ENCODE data around the gene RBM19.
"Not testable (repeated sequence)": the region's sequence is repeated elsewhere in the genome, so short reads cannot be mapped to it uniquely, and the experiment has no call there.

RBM19 gene

DNA sequence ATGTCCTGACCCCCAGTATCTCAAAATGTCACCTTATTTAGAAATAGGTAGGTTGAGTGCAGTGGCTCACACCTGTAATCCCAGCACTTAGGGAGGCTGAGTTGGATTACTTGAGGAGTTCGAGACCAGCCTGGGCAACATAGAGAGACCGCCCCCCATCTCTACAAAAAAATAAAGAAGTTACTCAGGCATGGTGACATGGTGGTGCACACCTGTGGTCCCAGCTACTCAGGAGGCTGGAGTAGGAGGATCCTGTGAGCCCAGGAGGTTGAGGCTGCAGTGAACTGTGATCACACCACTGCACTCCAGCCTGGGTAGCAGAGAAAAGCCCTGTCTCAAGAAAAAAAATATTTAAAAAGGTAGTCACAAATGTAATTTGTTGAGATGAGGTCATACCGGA, 27.9 kb upstream of the RBM19 start:
- Histone ChIP-seq H4K20me1 (ENCODE audit: control insufficient read depth, insufficient read depth, low read depth, low read length) (no peaks in the 10 kb centered on the region), H3K4me2 (ENCODE audit: low read length) (no peak overlapping the region), H3K27me3 (ENCODE audit: control insufficient read depth, low read length) (peaks cover 10% of the 10 kb centered on the region), H3K36me3 (ENCODE audit: control insufficient read depth, low read length) (no peaks in the 10 kb centered on the region), H3K9me3 (ENCODE audit: control insufficient read depth, insufficient read depth, low read length) (no peaks in the 10 kb centered on the region), H3K27ac (ENCODE audit: low read depth, low read length) (no peak overlapping the region), H3K4me1 (ENCODE audit: control insufficient read depth, low read length) (no peaks in the 10 kb centered on the region), H3F3A (ENCODE audit: control insufficient read depth, insufficient read depth) (no peaks in the 10 kb centered on the region), H3K79me2 (ENCODE audit: control insufficient read depth, low read length) (no peaks in the 10 kb centered on the region), H3K9me2 (replicated peaks; ENCODE audit: control insufficient read depth, low read length) (no peaks in the 10 kb centered on the region), H3K4me3 (ENCODE audit: low read length) (no peak overlapping the region)
- TF ChIP-seq EZH2phosphoT487 (IDR thresholded peaks at IDR 0.05; ENCODE audit: borderline replicate concordance, low read length), result no peak

GRCh38 chr12:113992751-113993150, 26.6 kb upstream of the RBM19 start:
- not testable (repeated sequence) for H3K4me1 ChIP-seq (ENCODE audit: control insufficient read depth, low read length); H3K27ac ChIP-seq (ENCODE audit: low read depth, low read length); H3F3A ChIP-seq (ENCODE audit: control insufficient read depth, insufficient read depth); H3K4me2 ChIP-seq (ENCODE audit: low read length); H3K4me3 ChIP-seq (ENCODE audit: low read length); H3K79me2 ChIP-seq (ENCODE audit: control insufficient read depth, low read length); H3K27me3 ChIP-seq (ENCODE audit: control insufficient read depth, low read length); H4K20me1 ChIP-seq (ENCODE audit: control insufficient read depth, insufficient read depth, low read depth, low read length); H3K9me3 ChIP-seq (ENCODE audit: control insufficient read depth, insufficient read depth, low read length); H3K9me2 ChIP-seq (replicated peaks; ENCODE audit: control insufficient read depth, low read length); H3K36me3 ChIP-seq (ENCODE audit: control insufficient read depth, low read length)

DNA sequence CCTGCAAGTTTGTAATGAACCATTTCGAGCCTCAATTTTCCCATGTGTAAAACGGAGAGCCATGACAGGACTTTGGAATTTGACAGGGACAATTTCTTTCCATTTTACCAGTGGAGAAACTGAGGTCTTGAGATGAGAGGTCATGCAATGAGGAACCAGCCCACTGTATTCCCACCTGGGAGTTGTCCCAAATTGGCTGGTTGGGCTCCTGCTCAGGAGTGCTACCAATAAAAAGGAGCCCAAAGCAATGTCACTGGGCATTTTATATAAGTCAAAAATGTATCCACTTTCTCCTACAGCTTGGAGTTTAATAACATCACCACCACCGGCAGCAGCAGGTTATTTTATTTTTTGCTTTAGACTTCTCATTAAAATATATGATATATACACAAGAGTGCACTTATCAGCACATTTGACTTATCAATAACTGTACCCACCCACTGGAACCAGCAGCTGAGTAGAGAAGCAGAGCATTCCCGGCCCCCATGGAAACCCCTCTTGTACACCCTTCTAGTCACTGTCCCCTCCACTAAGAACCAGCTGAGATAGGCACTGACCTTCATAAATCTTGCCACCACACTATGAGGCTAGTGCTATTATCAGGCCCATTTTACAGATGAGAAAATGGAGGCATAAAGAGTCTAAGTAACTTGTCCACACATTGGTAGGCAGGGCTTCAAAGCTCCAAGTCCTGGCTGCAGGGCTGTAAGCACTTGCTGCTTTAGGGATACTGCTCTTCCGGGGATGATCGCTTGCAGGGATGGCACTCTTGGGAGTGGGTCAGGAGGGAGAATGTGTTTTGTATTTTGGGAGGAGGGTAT, 25.3 kb upstream of the RBM19 start:
- H3K4me3 ChIP-seq (ENCODE audit: low read length), result no peak overlapping the region
- no peaks in the 10 kb centered on the region for H3K4me1 ChIP-seq (ENCODE audit: control insufficient read depth, low read length)
- no peak overlapping the region for H3K4me2 ChIP-seq (ENCODE audit: low read length)
- no peaks in the 10 kb centered on the region for H4K20me1 ChIP-seq (ENCODE audit: control insufficient read depth, insufficient read depth, low read depth, low read length)
- no peaks in the 10 kb centered on the region for H3K9me3 ChIP-seq (ENCODE audit: control insufficient read depth, insufficient read depth, low read length)
- TF ChIP-seq, protein P1, sequence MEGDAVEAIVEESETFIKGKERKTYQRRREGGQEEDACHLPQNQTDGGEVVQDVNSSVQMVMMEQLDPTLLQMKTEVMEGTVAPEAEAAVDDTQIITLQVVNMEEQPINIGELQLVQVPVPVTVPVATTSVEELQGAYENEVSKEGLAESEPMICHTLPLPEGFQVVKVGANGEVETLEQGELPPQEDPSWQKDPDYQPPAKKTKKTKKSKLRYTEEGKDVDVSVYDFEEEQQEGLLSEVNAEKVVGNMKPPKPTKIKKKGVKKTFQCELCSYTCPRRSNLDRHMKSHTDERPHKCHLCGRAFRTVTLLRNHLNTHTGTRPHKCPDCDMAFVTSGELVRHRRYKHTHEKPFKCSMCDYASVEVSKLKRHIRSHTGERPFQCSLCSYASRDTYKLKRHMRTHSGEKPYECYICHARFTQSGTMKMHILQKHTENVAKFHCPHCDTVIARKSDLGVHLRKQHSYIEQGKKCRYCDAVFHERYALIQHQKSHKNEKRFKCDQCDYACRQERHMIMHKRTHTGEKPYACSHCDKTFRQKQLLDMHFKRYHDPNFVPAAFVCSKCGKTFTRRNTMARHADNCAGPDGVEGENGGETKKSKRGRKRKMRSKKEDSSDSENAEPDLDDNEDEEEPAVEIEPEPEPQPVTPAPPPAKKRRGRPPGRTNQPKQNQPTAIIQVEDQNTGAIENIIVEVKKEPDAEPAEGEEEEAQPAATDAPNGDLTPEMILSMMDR (IDR thresholded peaks at IDR 0.05; ENCODE audit: low read depth, low read length, poor library complexity, severe bottlenecking), result no peak
- no peak for TF ChIP-seq EZH2phosphoT487 (IDR thresholded peaks at IDR 0.05; ENCODE audit: borderline replicate concordance, low read length)
- H3K27ac ChIP-seq (ENCODE audit: low read depth, low read length), result no peak overlapping the region
- H3K79me2 ChIP-seq (ENCODE audit: control insufficient read depth, low read length), result no peaks in the 10 kb centered on the region
- H3F3A ChIP-seq (ENCODE audit: control insufficient read depth, insufficient read depth), result no peaks in the 10 kb centered on the region
- H3K27me3 ChIP-seq (ENCODE audit: control insufficient read depth, low read length), result no peaks in the 10 kb centered on the region
- H3K9me2 ChIP-seq (replicated peaks; ENCODE audit: control insufficient read depth, low read length), result no peaks in the 10 kb centered on the region
- no peaks in the 10 kb centered on the region for H3K36me3 ChIP-seq (ENCODE audit: control insufficient read depth, low read length)

DNA sequence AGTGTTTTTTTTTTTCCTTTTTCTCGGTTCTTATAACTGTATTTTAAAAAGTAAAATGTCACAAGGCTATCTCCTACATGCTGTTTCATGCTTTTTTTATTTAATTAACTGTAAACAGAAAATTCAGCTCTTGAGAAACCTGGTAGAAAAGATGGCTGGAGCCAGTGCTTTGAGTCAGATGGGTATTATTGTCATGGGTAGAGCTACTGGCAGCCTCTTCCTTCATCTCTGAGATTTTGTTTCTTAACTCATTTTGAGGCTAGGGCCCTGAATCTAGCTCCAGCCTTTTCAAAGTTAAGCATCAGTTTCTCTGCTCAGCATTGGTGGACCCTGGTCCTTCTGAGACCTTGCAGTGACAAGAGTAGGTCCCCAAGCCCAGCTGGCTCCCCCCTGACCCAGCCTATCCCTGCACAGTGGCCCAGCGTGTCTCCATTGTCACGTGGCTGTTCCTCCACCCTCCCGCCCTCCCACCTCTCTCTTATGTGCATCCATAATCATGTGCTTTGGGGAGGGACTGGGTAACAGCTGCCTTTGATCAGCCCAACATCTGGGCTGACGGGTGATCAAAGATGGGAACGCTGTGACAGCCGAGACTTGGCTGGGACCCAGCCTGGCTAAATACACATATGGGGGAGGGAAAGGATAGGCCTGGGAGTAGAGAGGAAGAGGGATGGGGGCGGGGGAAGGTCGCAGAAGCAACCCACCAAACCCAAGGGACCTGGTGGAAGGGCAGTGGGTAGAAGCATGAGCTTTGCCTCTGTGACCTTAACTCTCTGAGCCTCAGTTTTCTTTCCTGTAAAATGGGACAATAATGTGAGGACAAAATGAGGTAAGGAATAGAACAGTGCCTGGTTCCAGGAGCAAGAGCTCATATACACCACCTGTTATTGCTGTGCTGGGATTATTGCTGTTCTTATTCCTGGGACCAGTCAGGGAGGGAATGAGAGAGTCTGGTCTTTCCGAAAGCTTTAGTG, 24.4 kb upstream of the RBM19 start:
- Histone ChIP-seq H3K4me1 (ENCODE audit: control insufficient read depth, low read length) (no peaks in the 10 kb centered on the region), H4K20me1 (ENCODE audit: control insufficient read depth, insufficient read depth, low read depth, low read length) (no peaks in the 10 kb centered on the region), H3F3A (ENCODE audit: control insufficient read depth, insufficient read depth) (no peaks in the 10 kb centered on the region), H3K9me2 (replicated peaks; ENCODE audit: control insufficient read depth, low read length) (no peaks in the 10 kb centered on the region), H3K27ac (ENCODE audit: low read depth, low read length) (no peak overlapping the region), H3K36me3 (ENCODE audit: control insufficient read depth, low read length) (no peaks in the 10 kb centered on the region), H3K4me2 (ENCODE audit: low read length) (no peak overlapping the region), H3K4me3 (ENCODE audit: low read length) (no peak overlapping the region), H3K79me2 (ENCODE audit: control insufficient read depth, low read length) (no peaks in the 10 kb centered on the region), H3K27me3 (ENCODE audit: control insufficient read depth, low read length) (no peaks in the 10 kb centered on the region), H3K9me3 (ENCODE audit: control insufficient read depth, insufficient read depth, low read length) (no peaks in the 10 kb centered on the region)
- TF ChIP-seq EZH2phosphoT487 (IDR thresholded peaks at IDR 0.05; ENCODE audit: borderline replicate concordance, low read length), result no peak
- TF ChIP-seq, protein P1 (IDR thresholded peaks at IDR 0.05; ENCODE audit: low read depth, low read length, poor library complexity, severe bottlenecking), result no peak
